ENCODE results near the gene THY1. TPM values are rescaled to one million over a fixed set of nuclear protein-coding genes. Genes with fewer than 3 reads are reported as not detected.

Gene THY1
- total and polyA plus RNA-seq, 9 of the 15 experiments (the other 6 are each of a cell fraction or from before 2014, with no cell fraction given) = 0.07 to 0.40 (median 0.16) TPM; not detected in 5

- POLR2A ChIA-PET = interaction anchor here (1.2 kb wide), 1 partner anchor 8 kb away, joined by 3 read pairs; no protein-coding TSS in a partner anchor
Observed at GRCh38 chr11:119431523-119431922, 8.6 kb upstream of the THY1 start.

More at GRCh38 chr11:119431523-119431922, 8.6 kb upstream of the THY1 start:
- Histone ChIP-seq H2AFZ (ENCODE audit: low read depth, low read length) (no peak overlapping the region), H3K27me3 (ENCODE audit: control insufficient read depth in 2 of 2, insufficient read depth in 2 of 2, low read length in 2 of 2) (no peaks in the 10 kb centered on the region), H3K79me2 (ENCODE audit: control insufficient read depth, insufficient read depth, low read length) (no peaks in the 10 kb centered on the region), H4K20me1 (replicated peaks; ENCODE audit: control insufficient read depth, insufficient read depth, low read length) (no peaks in the 10 kb centered on the region), H3K4me3 (no peak overlapping the region), H3K4me1 (replicated peaks in 1 of 2; ENCODE audit: control insufficient read depth in 2 of 2, insufficient read depth in 2 of 2, low read length in 2 of 2) (peaks cover 5 to 20% of the 10 kb centered on the region in 2 experiments; a peak in 3 of 5 replicates), H3K36me3 (ENCODE audit: control insufficient read depth, insufficient read depth, low read length) (no peaks in the 10 kb centered on the region), H3K9me1 (ENCODE audit: control insufficient read depth, insufficient read depth, low read length) (no peaks in the 10 kb centered on the region), H3K27ac (ENCODE audit: extremely low read depth, low read depth, low read length) (no peak overlapping the region), H3K9ac (ENCODE audit: insufficient read depth in 1 of 2, low read depth in 2 of 2, low read length in 2 of 2) (no peak overlapping the region), H3K9me3 (replicated peaks; ENCODE audit: control insufficient read depth, insufficient read depth, low read depth, low read length) (no peaks in the 10 kb centered on the region), H3K4me2 (ENCODE audit: insufficient read depth, low read length) (no peak overlapping the region)
- DNase-seq (ENCODE audit: extremely low read depth in 1 of 4, low spot score in 3 of 4) (no peak), ATAC-seq (no peak), FAIRE-seq (no peak)
- CTCF ChIA-PET (ENCODE audit: low intra/inter-chr PET ratio) = no interaction called here
- WGBS (ENCODE audit: insufficient coverage, low coverage, missing lambda C conversion rate) = 45% methylated on average over 7 of the region's 7 CpGs
- in situ Hi-C loops (cut with MboI) (no loop called here), intact Hi-C loops (cut with micrococcal nuclease) (no loop called here)
- BruUV-seq (replicated peaks) = no TSS peak
- no peak for TF ChIP-seq FOXK1 (CRISPR knock-in tag; IDR thresholded peaks at IDR 0.05; ENCODE audit: borderline replicate concordance)
- no peak for TF ChIP-seq PURB (CRISPR knock-in tag; IDR thresholded peaks at IDR 0.05; ENCODE audit: low read depth)
- TF ChIP-seq ZNF586 (CRISPR knock-in tag; conservative IDR thresholded peaks at IDR 0.05) = no peak
- TF ChIP-seq THAP12 (CRISPR knock-in tag; IDR thresholded peaks at IDR 0.05) = no peak
- TF ChIP-seq MEF2A (IDR thresholded peaks at IDR 0.05; ENCODE audit: control insufficient read depth, low read depth, low read length) = no peak
- no peak for TF ChIP-seq CEBPB (tag; IDR thresholded peaks at IDR 0.05)
- no peak for TF ChIP-seq ZNF232 (CRISPR knock-in tag; IDR thresholded peaks at IDR 0.05)
- no peak for TF ChIP-seq SIN3A (IDR thresholded peaks at IDR 0.05; ENCODE audit: borderline replicate concordance in 2 of 2, control insufficient read depth in 1 of 2, low read depth in 2 of 2, low read length in 2 of 2)
- no peak for TF ChIP-seq PHF20 (IDR thresholded peaks at IDR 0.05; ENCODE audit: partially characterized antibody)
- TF ChIP-seq BACH1 (tag; IDR thresholded peaks at IDR 0.05) = no peak
- no peak for TF ChIP-seq ETV5 (CRISPR knock-in tag; IDR thresholded peaks at IDR 0.05; ENCODE audit: low read depth)
